Esophagus squamous epithelium (tissue), 5 donors: ENCODE measurements around the gene SLC26A4. TPM values are rescaled to one million over a fixed set of nuclear protein-coding genes. Genes with fewer than 3 reads are reported as not detected.

ENCODE experiments used
- DNase-seq: peaks from one replicate; lab custom pipeline; 2025; lab: John Stamatoyannopoulos, UW
- H3K27ac ChIP-seq, 4 donors: fragments of 200-600 bp; sonication (generic); one replicate each; pipeline ENCODE4 v1.5.1; 2016 to 2019; ENCODE audit warnings: mild to moderate bottlenecking in 1 of 4
- H3K27me3 ChIP-seq, 4 donors: fragments of 200-600 bp; sonication (generic); 1 replicate in 3 of 4; 2 replicates in 1 of 4; pipeline versions ENCODE4 v1.5.1 to v1.6.0; 2017 to 2021; ENCODE audit warnings: antibody characterized with exemption in 1 of 4
- H3K36me3 ChIP-seq, 3 donors: fragments of 200-600 bp; sonication (generic); one replicate each; pipeline ENCODE4 v1.5.1; 2016 to 2019
- H3K4me1 ChIP-seq, 3 donors: fragments of 200-600 bp; sonication (generic); one replicate each; pipeline ENCODE4 v1.5.1; 2017 to 2019
- H3K4me3 ChIP-seq, 4 donors: fragments of 200-600 bp; sonication (generic); 1 replicate in 3 of 4; 2 replicates in 1 of 4; pipeline ENCODE4 v1.5.1; 2016 to 2019; ENCODE audit warnings: mild to moderate bottlenecking in 2 of 4, moderate library complexity in 1 of 4
- H3K9me3 ChIP-seq, 3 donors: fragments of 200-600 bp; sonication (generic); one replicate each; pipeline ENCODE4 v1.5.1; 2016 to 2019
- POLR2A ChIP-seq, 4 donors: fragments of 450-650 bp; IDR thresholded peaks; one replicate each; pipeline ENCODE4 v1.6.1; 2017; ENCODE audit warnings: antibody characterized with exemption in 4 of 4, mild to moderate bottlenecking in 4 of 4, moderate library complexity in 3 of 4
- WGBS, 2 donors: methylation state at CpG; one replicate each; pipeline ENCODE4 v1.1.5; 2018; 5-methylcytosine and 5-hydroxymethylcytosine counted together
- intact Hi-C: fragments of 100-400 bp; cut with DNase I; formaldehyde crosslinking; loops from one replicate; pipeline ENCODE4 v1.15.0; 2022
- total RNA-seq, 4 donors: library from RNA; depleted of rRNA; stranded (reverse); fragments of >200 nt; gene quantifications; one replicate each; pipeline ENCODE4 v1.1.0, GENCODE V29; 2016
- TF ChIP-seq, protein P1 (sequence below), 6 experiments: fragments of 450-650 bp in 4 of 6; fragments of 200-600 bp in 2 of 6; sonication (generic) in 2 of 6; IDR thresholded peaks; one replicate each; pipeline ENCODE4 v1.5.1; 2016 to 2019; ENCODE audit warnings: antibody characterized with exemption in 6 of 6, mild to moderate bottlenecking in 4 of 6, moderate library complexity in 4 of 6
- donor health status: DM: yes; HTN: yes; CAD: no.

The SLC26A4 gene
- total RNA-seq, 4 donors from 2014 or later = 0.13 to 1.2 (median 0.19) TPM

- 51 to 57% methylated on average over 2 to 3 of the region's 3 CpGs for WGBS, 2 donors
- Histone ChIP-seq H3K4me1 (no peaks in the 10 kb centered on the region), H3K4me3 (no peak overlapping the region), H3K9me3 (no peaks in the 10 kb centered on the region), H3K27me3 (peaks cover 0 to 20% (median 0%) of the 10 kb centered on the region in 4 donors), H3K27ac (no peak overlapping the region), H3K36me3 (no peaks in the 10 kb centered on the region)
- intact Hi-C loops = loop anchor here (10.0 kb wide), 1 partner anchor 572 kb away; no protein-coding TSS in a partner anchor
- TF ChIP-seq, protein P1, sequence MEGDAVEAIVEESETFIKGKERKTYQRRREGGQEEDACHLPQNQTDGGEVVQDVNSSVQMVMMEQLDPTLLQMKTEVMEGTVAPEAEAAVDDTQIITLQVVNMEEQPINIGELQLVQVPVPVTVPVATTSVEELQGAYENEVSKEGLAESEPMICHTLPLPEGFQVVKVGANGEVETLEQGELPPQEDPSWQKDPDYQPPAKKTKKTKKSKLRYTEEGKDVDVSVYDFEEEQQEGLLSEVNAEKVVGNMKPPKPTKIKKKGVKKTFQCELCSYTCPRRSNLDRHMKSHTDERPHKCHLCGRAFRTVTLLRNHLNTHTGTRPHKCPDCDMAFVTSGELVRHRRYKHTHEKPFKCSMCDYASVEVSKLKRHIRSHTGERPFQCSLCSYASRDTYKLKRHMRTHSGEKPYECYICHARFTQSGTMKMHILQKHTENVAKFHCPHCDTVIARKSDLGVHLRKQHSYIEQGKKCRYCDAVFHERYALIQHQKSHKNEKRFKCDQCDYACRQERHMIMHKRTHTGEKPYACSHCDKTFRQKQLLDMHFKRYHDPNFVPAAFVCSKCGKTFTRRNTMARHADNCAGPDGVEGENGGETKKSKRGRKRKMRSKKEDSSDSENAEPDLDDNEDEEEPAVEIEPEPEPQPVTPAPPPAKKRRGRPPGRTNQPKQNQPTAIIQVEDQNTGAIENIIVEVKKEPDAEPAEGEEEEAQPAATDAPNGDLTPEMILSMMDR (IDR thresholded peaks at IDR 0.05) = no peak
- no peak for TF ChIP-seq POLR2A (IDR thresholded peaks at IDR 0.05)
- no peak for DNase-seq
Observed at GRCh38 chr7:107726356-107727130, 65.9 kb downstream of the SLC26A4 start.

DNA sequence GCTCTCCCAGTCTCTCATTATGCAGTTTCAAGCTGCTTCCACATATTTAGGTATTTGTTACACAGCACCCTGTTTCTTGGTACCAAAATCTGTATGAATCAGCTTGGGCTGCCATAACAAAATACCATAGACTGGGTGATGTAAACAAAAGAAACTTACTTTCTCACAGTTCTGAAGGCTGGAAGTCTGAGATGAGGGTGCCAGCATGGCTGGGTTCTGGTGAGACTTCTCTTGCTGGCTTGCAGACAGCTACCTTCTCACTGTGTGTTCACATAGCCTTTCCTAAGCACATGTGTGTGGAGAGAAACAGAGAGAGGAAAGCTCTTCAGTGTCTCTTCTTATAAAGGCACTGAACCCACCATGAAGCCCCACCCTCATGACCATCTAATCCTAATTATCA is 67.6 kb downstream of the SLC26A4 start:
- TF ChIP-seq, protein P1 (IDR thresholded peaks at IDR 0.05) = no peak
- TF ChIP-seq POLR2A (IDR thresholded peaks at IDR 0.05) = no peak
- no peaks in the 10 kb centered on the region for H3K36me3 ChIP-seq
- H3K27ac ChIP-seq = no peak overlapping the region
- no peaks in the 10 kb centered on the region for H3K9me3 ChIP-seq
- no peaks in the 10 kb centered on the region for H3K4me1 ChIP-seq
- intact Hi-C loops = loop anchor here (10.0 kb wide), 1 partner anchor 573 kb away; no protein-coding TSS in a partner anchor
- no peak overlapping the region for H3K4me3 ChIP-seq
- no peak for DNase-seq
- peaks cover 0 to 20% (median 0%) of the 10 kb centered on the region in 4 donors for H3K27me3 ChIP-seq

DNA sequence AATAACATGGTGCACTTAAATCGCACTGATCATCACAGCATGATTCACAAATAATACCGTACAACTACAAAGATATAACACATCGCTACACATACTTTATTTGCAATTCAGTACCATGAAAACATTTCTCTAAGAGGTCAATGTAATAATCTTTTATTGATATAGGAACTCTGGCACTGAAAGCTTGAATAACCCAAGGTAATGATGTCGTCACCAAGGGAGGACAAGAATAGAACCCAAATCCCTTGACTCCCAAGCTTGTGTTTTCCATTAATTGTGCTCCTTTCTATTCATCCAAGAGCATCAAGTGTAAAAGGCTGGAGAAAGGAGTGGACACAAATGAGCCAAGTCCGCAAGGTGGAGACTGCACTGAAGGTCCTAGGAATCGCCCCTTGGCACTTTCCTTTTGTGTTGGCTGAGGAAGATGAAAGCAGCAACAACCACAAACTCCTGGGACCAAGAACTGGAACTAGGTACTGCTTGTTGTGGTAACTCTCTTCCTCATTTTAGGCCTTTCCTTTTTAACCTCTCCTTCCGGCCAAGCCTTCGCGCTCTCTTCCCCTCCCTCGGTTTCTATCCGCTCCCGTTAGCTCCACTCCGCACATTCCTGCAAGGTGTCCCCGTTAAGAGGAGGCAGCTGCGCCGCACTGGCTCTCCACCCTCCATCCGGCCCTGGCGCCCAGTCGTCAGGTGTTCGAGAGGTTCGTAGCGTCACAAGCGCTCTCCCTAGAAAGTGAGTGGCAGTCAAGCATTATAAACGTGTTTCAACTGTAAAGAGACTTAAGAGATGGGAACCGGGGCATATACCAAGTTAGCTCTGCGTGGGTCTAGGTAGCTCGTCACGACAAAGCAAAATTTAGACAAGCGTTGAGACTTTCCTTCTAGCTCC is 82.3 kb downstream of the SLC26A4 start:
- no peak for DNase-seq
- 16 to 20% methylated on average over 18 to 28 of the region's 29 CpGs for WGBS, 2 donors
- intact Hi-C loops = loop anchor here (10.0 kb wide), 1 partner anchor 132 kb away; no protein-coding TSS in a partner anchor

DNA sequence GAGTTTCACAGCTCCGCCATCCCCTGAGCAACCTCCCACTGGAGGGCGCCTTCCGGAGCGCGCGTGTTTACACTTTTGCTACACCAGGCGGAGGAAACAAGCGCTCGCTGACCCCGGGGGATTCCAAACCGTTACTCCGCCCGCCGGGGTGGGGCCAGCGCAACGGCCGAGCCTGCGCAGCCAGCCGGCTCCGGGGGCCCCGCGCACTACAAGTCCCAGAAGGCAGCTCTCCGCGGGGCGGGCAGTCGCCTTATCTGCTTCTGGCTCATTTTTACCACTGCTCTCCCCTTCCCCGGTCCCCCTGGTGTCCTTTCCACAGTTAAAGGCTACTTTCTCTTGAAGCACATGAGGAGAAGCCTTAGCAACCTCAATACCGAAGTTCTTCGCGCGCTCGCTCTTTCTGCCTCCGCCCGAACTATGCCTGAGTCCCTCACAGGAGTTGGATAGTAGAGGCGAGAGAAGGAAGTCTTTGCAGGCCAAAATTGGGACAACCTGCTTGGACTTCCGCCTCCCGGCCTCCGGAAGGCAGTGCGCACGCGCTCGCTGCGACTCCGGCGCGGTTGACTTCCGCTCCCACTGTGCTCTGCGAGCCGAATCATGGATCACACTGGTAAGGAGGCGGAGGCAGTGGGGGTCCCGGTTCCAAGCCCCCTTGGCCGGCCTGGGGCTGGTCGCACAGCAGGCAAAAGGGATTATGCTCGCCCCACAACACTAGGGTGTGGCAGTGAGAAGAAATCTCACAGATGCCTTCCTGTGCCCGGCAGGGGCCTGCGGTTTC is 83.1 kb downstream of the SLC26A4 start, which contains the start of gene CBLL1:
Gene CBLL1, plus strand, starts transcription at position 576 of the 778 bp plus-strand sequence. Its CDS starts 22 bp downstream, at position 598.
- DNase-seq = peak; percentile 84
- 0% methylated on average over 12 of the region's 56 CpGs; no CpG with 5 or more reads in 1 of the 2 donors for WGBS, 2 donors
- intact Hi-C loops = loop anchor here (10.0 kb wide), 1 partner anchor 131 kb away; no protein-coding TSS in a partner anchor
- Histone ChIP-seq H3K27me3 (no peaks in the 10 kb centered on the region), H3K4me3 (peak within 1 kb of the TSS; percentile 69 to 85 (median 80)), H3K36me3 (peaks cover 0 to 2% (median 0%) of the 10 kb centered on the region in 3 donors), H3K9me3 (no peaks in the 10 kb centered on the region), H3K27ac (peak within 1 kb of the TSS; percentile 86 to 96 (median 95)), H3K4me1 (peaks cover 14 to 51% (median 34%) of the 10 kb centered on the region in 3 donors)
- TF ChIP-seq, protein P1 (IDR thresholded peaks at IDR 0.05) = peak; percentile 42 to 69 (median 68)
- peak in 3 of 4 donors; percentile 37 to 70 (median 67) for TF ChIP-seq POLR2A (IDR thresholded peaks at IDR 0.05)

More for the DNA sequence above, 82.3 kb downstream of the SLC26A4 start:
- Histone ChIP-seq H3K27me3 (no peaks in the 10 kb centered on the region), H3K4me3 (peak overlapping the region; percentile 69 to 85 (median 80)), H3K36me3 (no peaks in the 10 kb centered on the region), H3K27ac (peak overlapping the region; percentile 86 to 96 (median 95)), H3K9me3 (no peaks in the 10 kb centered on the region), H3K4me1 (peaks cover 14 to 45% (median 34%) of the 10 kb centered on the region in 3 donors)
- TF ChIP-seq POLR2A (IDR thresholded peaks at IDR 0.05) = no peak
- TF ChIP-seq, protein P1 (IDR thresholded peaks at IDR 0.05) = no peak
